CD4-positive, CD25-positive, alpha-beta regulatory T cell (primary cell): Measurements from ENCODE around the gene SP7. TPM values are rescaled to one million over a fixed set of nuclear protein-coding genes. Genes with fewer than 3 reads are reported as not detected.
A peak's percentile ranks its signal among the peaks of the same experiment; 100 is the strongest.
"Not testable (repeated sequence)": the region's sequence is repeated elsewhere in the genome, so short reads cannot be mapped to it uniquely, and the experiment has no call there.

Experiments
- ATAC-seq, 2 donors: fragments of 150-1000 bp; cut with Tn5 transposase; one replicate each; pipeline ENCODE4 v1.10.0; 2021; ENCODE audit warnings: low read depth in 2 of 2, moderate number of reproducible peaks in 2 of 2, moderate library complexity in 1 of 2
- DNase-seq, 3 donors: peaks; one replicate each; pipeline versions ENCODE4 v3.0.0 to v3.0.0-alpha.2; 2012 to 2022; ENCODE audit warnings: mixed read lengths in 1 of 3
- H3K27ac ChIP-seq: one replicate; pipeline ENCODE4 v1.7.0; 2013; ENCODE audit warnings: mild to moderate bottlenecking, low read length; ENCODE audit not compliant: insufficient read depth, poor library complexity, severe bottlenecking
- H3K27me3 ChIP-seq: one replicate; pipeline ENCODE4 v1.7.0; 2013; ENCODE audit warnings: low read length; ENCODE audit not compliant: control insufficient read depth, insufficient read depth
- H3K36me3 ChIP-seq: one replicate; pipeline ENCODE4 v1.7.0; 2013; ENCODE audit warnings: mild to moderate bottlenecking, low read length, moderate library complexity; ENCODE audit not compliant: control insufficient read depth, insufficient read depth
- H3K4me1 ChIP-seq: 2 replicates; pipeline ENCODE4 v1.7.0; 2013; ENCODE audit warnings: mild to moderate bottlenecking, low read length; ENCODE audit not compliant: insufficient read depth, control insufficient read depth, poor library complexity, severe bottlenecking
- H3K4me3 ChIP-seq: one replicate; pipeline ENCODE4 v1.7.0; 2013; ENCODE audit warnings: low read depth, mild to moderate bottlenecking, low read length, moderate library complexity
- H3K9me3 ChIP-seq, 2 experiments: 1 replicate in 1 of 2; 2 replicates in 1 of 2; pipeline ENCODE4 v1.7.0; 2013; ENCODE audit warnings: low read length in 2 of 2, mild to moderate bottlenecking in 1 of 2, moderate library complexity in 1 of 2; ENCODE audit not compliant: control insufficient read depth in 2 of 2
- H3K27ac Mint-ChIP-seq, 3 donors: one replicate each; pipeline ENCODE4 v1.8.0; 2020 to 2022; ENCODE audit warnings: mild to moderate bottlenecking in 3 of 3, mixed read lengths in 3 of 3, moderate library complexity in 2 of 3
- H3K27me3 Mint-ChIP-seq: one replicate; pipeline ENCODE4 v1.8.0; 2022; ENCODE audit warnings: mild to moderate bottlenecking, mixed read lengths
- H3K36me3 Mint-ChIP-seq: one replicate; pipeline ENCODE4 v1.8.0; 2020; ENCODE audit warnings: mixed read lengths
- H3K4me1 Mint-ChIP-seq, 4 donors: one replicate each; pipeline ENCODE4 v1.8.0; 2020 to 2022; ENCODE audit warnings: mixed read lengths in 4 of 4, mild to moderate bottlenecking in 1 of 4
- H3K4me3 Mint-ChIP-seq, 4 donors: one replicate each; pipeline ENCODE4 v1.8.0; 2020 to 2022; ENCODE audit warnings: mild to moderate bottlenecking in 4 of 4, mixed read lengths in 4 of 4, moderate library complexity in 3 of 4
- H3K9me3 Mint-ChIP-seq, 7 donors: one replicate each; pipeline ENCODE4 v1.8.0; 2020 to 2022; ENCODE audit warnings: mixed read lengths in 7 of 7, mild to moderate bottlenecking in 3 of 7, moderate library complexity in 2 of 7
- polyA plus RNA-seq, 4 donors: library from polyadenylated mRNA; unstranded; fragments of 300-500 nt; fragmentation: Illumina TruSeq; gene quantifications; one replicate each; pipeline ENCODE4 v1.2.3, GENCODE V29; 2021
- total RNA-seq: library from RNA; stranded (reverse); gene quantifications from one replicate; pipeline ENCODE4 v1.2.3, GENCODE V29; 2022

SP7 gene
- total and polyA plus RNA-seq, 5 donors from 2014 or later: 0.07 TPM; not detected in 4

DNA sequence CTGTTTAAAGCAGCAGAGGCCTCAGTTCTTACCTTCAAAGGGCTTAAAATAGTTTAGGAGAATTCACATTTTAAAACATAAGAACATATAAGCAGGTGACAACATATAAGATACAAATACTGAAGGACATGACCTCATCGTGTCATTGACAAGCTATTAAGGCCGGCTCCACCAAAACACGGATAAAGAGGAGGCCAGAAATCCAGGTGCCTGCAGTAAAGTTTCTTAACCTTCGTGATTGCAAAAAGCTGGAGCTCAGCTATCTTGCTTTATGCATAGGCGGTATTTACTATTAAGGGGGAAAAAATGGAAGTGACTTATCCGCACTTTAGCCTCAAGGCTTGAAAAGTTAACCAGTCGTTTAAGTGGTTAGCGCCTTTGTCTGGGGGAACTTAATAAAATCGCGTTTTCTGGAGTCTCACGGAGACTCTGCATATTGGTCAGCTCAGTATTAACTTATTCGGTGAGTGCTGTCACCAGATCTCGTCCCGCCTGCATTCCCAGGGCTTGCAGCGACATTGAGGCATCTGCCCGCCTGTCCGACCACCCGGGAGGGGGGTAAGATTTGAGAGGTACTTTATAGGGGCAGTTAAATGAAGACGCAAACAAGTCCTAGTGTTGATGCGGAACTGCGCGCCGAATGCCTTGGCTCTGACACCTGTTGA, 42.7 kb upstream of the SP7 start:
- Histone ChIP-seq H3K36me3 (peaks cover 21% of the 10 kb centered on the region), H3K27ac (peak overlapping the region; percentile 92), H3K27me3 (no peaks in the 10 kb centered on the region), H3K4me3 (peak overlapping the region; percentile 84), H3K4me1 (peaks cover 40% of the 10 kb centered on the region), H3K9me3 (no peaks in the 10 kb centered on the region)
- peaks cover 7 to 33% (median 27%) of the 10 kb centered on the region in 4 donors for H3K4me1 Mint-ChIP-seq
- no peaks in the 10 kb centered on the region for H3K27me3 Mint-ChIP-seq
- ATAC-seq (no peak), DNase-seq (peak in 1 of 3 donors; percentile 39)
- H3K9me3 Mint-ChIP-seq: no peaks in the 10 kb centered on the region
- peaks cover 26% of the 10 kb centered on the region for H3K36me3 Mint-ChIP-seq
- H3K4me3 Mint-ChIP-seq: no peak overlapping the region
- H3K27ac Mint-ChIP-seq: no peak overlapping the region

DNA sequence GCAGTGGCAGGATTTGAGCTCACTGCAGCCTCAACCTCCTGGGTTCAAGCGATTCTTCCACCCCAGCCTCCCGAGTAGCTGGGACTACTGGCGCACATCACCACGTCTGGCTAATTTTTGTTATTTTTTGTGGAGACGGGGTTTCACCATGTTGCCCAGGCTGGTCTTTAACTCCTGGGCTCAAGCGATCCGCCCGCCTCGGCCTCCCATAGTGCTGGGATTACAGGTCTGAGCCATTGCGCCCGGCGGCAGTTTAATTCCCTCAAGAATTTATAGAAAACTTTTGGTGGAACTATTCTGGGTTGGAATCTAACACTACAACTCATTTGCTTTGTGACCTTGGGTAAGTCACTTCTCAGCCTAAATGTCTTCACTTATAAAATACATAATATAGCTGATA, 42.1 kb upstream of the SP7 start:
- no peaks in the 10 kb centered on the region for H3K27me3 ChIP-seq
- peak overlapping the region; percentile 84 for H3K4me3 ChIP-seq
- no peaks in the 10 kb centered on the region for H3K9me3 Mint-ChIP-seq
- H3K36me3 ChIP-seq: peaks cover 14% of the 10 kb centered on the region
- DNase-seq (no peak), ATAC-seq (no peak)
- peaks cover 7 to 33% (median 22%) of the 10 kb centered on the region in 4 donors for H3K4me1 Mint-ChIP-seq
- H3K27ac ChIP-seq: peak overlapping the region; percentile 92
- no peaks in the 10 kb centered on the region for H3K9me3 ChIP-seq
- H3K4me3 Mint-ChIP-seq: no peak overlapping the region
- peaks cover 35% of the 10 kb centered on the region for H3K4me1 ChIP-seq
- peaks cover 20% of the 10 kb centered on the region for H3K36me3 Mint-ChIP-seq
- no peak overlapping the region for H3K27ac Mint-ChIP-seq
- no peaks in the 10 kb centered on the region for H3K27me3 Mint-ChIP-seq

GRCh38 chr12:53376747-53377146, 40.6 kb upstream of the SP7 start:
- H3K4me1 ChIP-seq: peaks cover 24% of the 10 kb centered on the region
- no peak overlapping the region for H3K4me3 ChIP-seq
- H3K36me3 ChIP-seq: no peaks in the 10 kb centered on the region
- no peak overlapping the region for H3K27ac ChIP-seq
- DNase-seq (no peak), ATAC-seq (no peak)
- Mint-ChIP-seq H3K4me1 (peaks cover 7 to 27% (median 18%) of the 10 kb centered on the region in 4 donors), H3K36me3 (peaks cover 5% of the 10 kb centered on the region), H3K9me3 (no peaks in the 10 kb centered on the region), H3K4me3 (no peak overlapping the region), H3K27me3 (no peaks in the 10 kb centered on the region), H3K27ac (no peak overlapping the region)
- H3K9me3 ChIP-seq: no peaks in the 10 kb centered on the region
- H3K27me3 ChIP-seq: no peaks in the 10 kb centered on the region

- Mint-ChIP-seq H3K27ac (peak overlapping the region in 2 of 3 donors; percentile 14 to 62), H3K4me1 (peaks cover 4 to 31% (median 17%) of the 10 kb centered on the region in 4 donors), H3K4me3 (peak overlapping the region in 1 of 4 donors; percentile 52)
- H3K36me3 Mint-ChIP-seq, H3K27me3 Mint-ChIP-seq, H3K27ac ChIP-seq, H3K27me3 ChIP-seq, H3K9me3 Mint-ChIP-seq, ATAC-seq, H3K36me3 ChIP-seq, H3K4me3 ChIP-seq, DNase-seq, H3K9me3 ChIP-seq: not testable (repeated sequence)
- peaks cover 31% of the 10 kb centered on the region for H3K4me1 ChIP-seq
Observed at GRCh38 chr12:53374277-53374676, 38.1 kb upstream of the SP7 start.

DNA sequence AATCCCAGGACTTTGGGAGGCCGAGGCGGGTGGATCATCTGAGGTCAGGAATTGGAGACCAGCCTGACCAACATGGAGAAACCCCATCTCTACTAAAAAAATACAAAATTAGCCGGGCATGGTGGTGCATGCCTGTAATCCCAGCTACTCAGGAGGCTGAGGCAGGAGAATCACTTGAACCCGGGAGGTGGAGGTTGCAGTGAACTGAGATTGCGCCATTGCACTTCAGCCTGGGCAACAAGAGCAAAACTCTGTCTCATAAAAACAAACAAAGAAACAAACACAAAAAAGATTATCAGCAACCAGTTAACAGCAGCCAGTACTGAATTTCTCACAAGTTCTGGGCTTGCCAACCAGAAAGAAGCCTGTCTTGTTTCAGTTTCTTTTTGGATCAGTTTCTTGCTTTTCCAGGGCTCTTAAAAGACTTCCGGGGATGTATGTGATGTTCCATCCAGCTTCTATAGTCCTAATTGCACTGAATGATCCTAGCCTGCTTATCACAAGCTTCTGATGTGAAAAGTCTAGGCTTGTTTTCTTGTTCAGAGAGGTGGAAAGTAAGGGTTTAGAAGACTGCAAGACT, 37.5 kb upstream of the SP7 start:
- not testable (repeated sequence) for H3K36me3 ChIP-seq, H3K27me3 ChIP-seq, ATAC-seq, H3K9me3 Mint-ChIP-seq, H3K9me3 ChIP-seq, H3K27me3 Mint-ChIP-seq, H3K36me3 Mint-ChIP-seq
- H3K27ac ChIP-seq: peak overlapping the region; percentile 45
- Mint-ChIP-seq H3K4me3 (peak overlapping the region; percentile 13 to 52 (median 34)), H3K4me1 (peaks cover 4 to 31% (median 16%) of the 10 kb centered on the region in 4 donors), H3K27ac (peak overlapping the region in 2 of 3 donors; percentile 43 to 62)
- peak overlapping the region; percentile 0 for H3K4me3 ChIP-seq
- H3K4me1 ChIP-seq: peaks cover 25% of the 10 kb centered on the region
- DNase-seq: peak in 1 of 3 donors; percentile 24

GRCh38 chr12:53365245-53365904, 29.2 kb upstream of the SP7 start:
- no peak for ATAC-seq
- H3K36me3 Mint-ChIP-seq: no peaks in the 10 kb centered on the region
- H3K4me3 Mint-ChIP-seq: peak overlapping the region in 1 of 4 donors; percentile 22
- H3K27me3 ChIP-seq: no peaks in the 10 kb centered on the region
- no peaks in the 10 kb centered on the region for H3K36me3 ChIP-seq
- DNase-seq: no peak
- H3K27me3 Mint-ChIP-seq: no peaks in the 10 kb centered on the region
- peaks cover 0 to 12% (median 2%) of the 10 kb centered on the region in 4 donors for H3K4me1 Mint-ChIP-seq
- peak overlapping the region; percentile 60 to 85 (median 68) for H3K27ac Mint-ChIP-seq
- no peak overlapping the region for H3K27ac ChIP-seq
- peaks cover 4% of the 10 kb centered on the region for H3K4me1 ChIP-seq
- no peaks in the 10 kb centered on the region for H3K9me3 Mint-ChIP-seq
- H3K4me3 ChIP-seq: no peak overlapping the region
- H3K9me3 ChIP-seq: no peaks in the 10 kb centered on the region

DNA sequence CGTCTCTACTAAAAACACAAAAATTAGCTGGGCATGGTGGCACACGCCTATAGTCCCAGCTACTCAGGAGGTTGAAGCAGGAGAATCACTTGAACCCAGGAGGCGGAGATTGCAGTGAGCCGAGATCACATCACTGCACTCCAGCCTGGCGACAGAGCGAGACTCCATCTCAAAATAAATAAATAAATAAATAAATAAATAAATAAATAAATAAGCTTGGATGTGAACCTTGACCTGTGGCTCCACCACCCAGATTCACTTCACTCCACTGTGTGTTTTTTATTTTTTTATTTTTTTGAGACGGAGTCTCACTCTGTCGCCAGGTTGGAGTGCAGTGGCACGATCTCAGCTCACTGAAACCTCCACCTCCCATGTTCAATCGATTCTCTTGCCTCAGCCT, 25.5 kb upstream of the SP7 start:
- H3K27ac ChIP-seq, H3K4me3 Mint-ChIP-seq, ATAC-seq, H3K4me3 ChIP-seq, H3K27ac Mint-ChIP-seq, H3K9me3 ChIP-seq, DNase-seq, H3K36me3 Mint-ChIP-seq, H3K36me3 ChIP-seq, H3K9me3 Mint-ChIP-seq, H3K27me3 ChIP-seq, H3K4me1 ChIP-seq, H3K27me3 Mint-ChIP-seq: not testable (repeated sequence)
- H3K4me1 Mint-ChIP-seq: peaks cover 0 to 11% (median 2%) of the 10 kb centered on the region in 4 donors
